HG02840 (cell line): Measurements from ENCODE around the gene GPAT3.
"Not testable (repeated sequence)": the region's sequence is repeated elsewhere in the genome, so short reads cannot be mapped to it uniquely, and the experiment has no call there.

Source experiments
- ATAC-seq: cut with Tn5 transposase; IDR thresholded peaks from one replicate; pipeline ENCODE4 v1.9.1; 2021; ENCODE audit warnings: mild to moderate bottlenecking, moderate library complexity, moderate number of reproducible peaks; ENCODE audit not compliant: unreplicated experiment, low FRiP score

GPAT3 gene

GRCh38 chr4:83591056-83591455 is 55.1 kb downstream of the GPAT3 start:
- ATAC-seq, result no peak

DNA sequence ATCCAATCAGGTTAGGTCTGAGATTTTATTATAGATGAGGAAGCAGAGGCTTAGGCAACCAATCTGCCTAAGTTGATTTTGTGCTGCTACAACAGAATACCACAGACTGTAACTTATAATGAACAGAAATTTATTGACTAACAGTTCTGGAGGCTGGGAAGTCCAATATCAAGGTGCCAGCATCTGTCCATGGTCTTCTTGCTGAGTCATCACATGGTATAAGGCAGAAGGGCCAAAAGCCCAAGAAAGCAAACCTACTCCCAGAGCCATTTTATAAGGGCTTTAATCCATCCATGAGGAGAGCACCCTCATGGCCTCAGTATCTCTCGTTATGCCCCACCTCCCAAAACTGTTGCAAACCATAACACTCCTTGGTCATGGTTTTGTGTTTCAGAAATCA is 55.8 kb downstream of the GPAT3 start:
- no peak for ATAC-seq

GRCh38 chr4:83599183-83599582 is 63.3 kb downstream of the GPAT3 start:
- no peak for ATAC-seq

GRCh38 chr4:83603129-83603528 is 67.2 kb downstream of the GPAT3 start:
- ATAC-seq, result no peak

GRCh38 chr4:83604321-83604720 is 68.4 kb downstream of the GPAT3 start:
- no peak for ATAC-seq

DNA sequence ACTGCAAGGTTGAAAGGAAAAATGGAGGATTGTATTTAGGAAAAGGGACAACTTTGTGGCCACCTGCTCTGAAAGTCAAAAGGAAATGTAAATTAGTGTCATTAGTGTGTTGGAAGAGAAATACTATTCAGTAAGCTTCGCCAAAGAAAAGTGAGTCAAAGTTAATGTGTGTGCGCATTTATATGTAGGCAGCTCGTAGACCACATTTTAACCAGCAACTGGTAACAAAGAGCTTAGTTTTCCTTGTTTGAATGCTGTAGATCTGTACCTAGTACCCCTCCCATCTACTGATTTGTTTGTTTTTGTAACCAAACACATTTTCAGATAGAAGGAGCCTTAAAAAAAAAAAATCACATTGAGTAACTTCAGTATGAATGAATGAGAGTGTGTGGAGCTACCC is 69.3 kb downstream of the GPAT3 start:
- ATAC-seq, result no peak

GRCh38 chr4:83605744-83606172 is 69.8 kb downstream of the GPAT3 start:
- ATAC-seq, result no peak

DNA sequence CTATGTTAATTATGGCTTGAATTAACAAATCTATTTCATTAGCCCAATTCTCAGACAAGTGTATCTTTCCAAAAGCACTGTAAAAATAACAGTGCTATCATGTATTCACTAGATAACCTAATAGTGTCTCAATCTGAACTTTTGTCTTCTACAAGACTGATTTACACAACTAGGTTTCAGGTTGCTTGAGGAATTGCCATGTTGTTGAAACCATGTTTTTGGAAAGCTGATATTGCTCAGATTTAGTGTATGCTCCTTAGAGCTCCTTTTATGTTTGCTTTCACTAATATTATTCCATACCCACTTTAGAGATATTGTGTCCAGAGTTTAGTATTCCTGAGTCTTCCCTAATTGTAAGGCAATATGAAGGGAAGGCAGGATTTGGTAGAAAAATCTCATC is 70.6 kb downstream of the GPAT3 start:
- no peak for ATAC-seq

DNA sequence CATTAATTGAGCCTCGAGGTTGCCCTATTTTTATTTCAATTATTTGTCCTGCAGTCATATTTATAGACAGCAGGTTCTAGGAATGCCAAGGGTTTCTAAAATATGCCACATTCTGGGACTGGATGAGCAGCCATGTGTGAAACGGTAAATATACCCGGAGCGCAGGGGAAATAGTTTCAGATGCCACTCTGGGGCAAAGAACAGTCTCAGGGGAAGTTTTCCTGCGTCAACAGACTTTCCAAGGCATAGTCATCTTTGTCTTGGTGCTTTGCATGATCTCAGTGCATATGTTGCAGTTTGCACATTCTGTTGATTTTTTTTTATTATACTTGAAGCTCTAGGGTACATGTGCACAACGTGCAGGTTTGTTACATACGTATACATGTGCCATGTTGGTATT is 71.0 kb downstream of the GPAT3 start:
- no peak for ATAC-seq

GRCh38 chr4:83609365-83609764 is 73.5 kb downstream of the GPAT3 start:
- no peak for ATAC-seq

GRCh38 chr4:83610729-83611128 is 74.8 kb downstream of the GPAT3 start:
- ATAC-seq, result no peak

DNA sequence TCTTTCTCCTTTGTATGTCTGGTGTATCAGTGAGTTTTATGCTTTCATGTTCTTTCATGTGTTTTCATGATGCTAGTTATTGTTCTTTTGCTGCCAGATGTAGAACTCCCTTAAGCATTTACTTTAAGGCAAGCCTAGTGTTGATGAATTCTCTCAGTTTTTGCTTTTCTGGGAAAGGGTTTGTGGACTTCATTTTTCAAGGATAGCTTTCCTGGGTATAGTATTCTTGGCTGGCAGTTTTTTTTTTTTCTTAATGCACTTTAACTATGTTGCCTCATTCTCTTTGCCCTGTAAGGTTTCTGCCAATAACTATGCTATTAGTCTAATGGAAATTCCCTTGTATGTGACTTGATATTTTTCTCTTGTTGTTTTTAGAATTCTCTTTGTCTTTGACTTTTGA is 77.1 kb downstream of the GPAT3 start:
- ATAC-seq, result no peak

- no peak for ATAC-seq
Observed at GRCh38 chr4:83613994-83614393, 78.1 kb downstream of the GPAT3 start.

DNA sequence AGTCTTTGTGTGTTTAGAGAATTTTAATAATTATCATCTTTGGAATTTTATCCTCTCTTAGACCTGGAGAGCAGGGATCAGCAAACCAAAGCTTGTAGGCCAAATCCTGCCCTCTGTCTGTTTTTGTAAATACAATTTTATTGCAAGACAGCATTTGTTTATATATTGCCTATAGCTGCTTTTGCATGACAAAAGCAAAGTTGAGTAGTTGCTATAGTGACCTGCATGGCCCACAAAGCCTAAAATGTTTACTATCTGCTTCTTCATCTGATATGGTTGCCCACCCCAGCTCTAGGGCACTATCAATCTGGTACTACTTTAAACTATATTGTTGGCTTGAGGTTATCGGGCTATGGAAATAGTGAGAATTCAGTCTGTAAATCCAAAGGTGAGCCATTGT is 80.3 kb downstream of the GPAT3 start:
- ATAC-seq, result no peak

GRCh38 chr4:83617371-83618035 is 81.6 kb downstream of the GPAT3 start:
- no peak for ATAC-seq

- ATAC-seq, result no peak
Observed at GRCh38 chr4:83618431-83618830, 82.5 kb downstream of the GPAT3 start.

DNA sequence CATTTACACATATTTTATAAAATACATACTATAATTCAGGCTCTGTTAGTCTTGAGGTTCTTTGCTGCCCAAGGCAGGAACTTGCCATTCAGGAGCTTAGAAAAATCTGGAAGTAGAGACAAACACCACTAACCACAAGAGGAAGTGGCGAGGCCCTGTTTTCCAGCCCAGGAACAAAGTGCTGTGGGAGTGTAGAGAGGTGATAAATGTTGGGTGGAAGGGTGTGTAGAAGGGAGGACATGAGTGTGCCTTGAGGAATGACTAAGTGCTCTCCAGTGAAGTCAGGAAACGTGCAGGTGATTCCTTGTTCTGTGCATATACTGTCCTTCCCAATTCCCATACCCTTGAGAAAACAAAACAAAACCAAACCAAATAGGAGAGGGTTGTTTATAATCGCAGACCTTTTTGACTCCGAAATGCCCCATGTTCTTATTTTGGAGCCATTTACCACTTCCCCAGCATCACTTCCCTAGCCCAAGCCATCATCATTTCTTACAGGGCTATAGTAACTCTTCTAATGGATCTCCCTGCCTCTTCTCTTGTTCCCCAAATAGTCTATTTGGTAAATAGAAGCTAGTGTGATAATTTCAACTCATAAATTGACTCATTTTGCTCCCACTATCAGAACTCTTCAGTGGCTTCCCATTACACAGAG is 83.2 kb downstream of the GPAT3 start:
- ATAC-seq, result no peak

- not testable (repeated sequence) for ATAC-seq
Observed at GRCh38 chr4:83622127-83622526, 86.2 kb downstream of the GPAT3 start.

GRCh38 chr4:83625821-83626220 is 89.9 kb downstream of the GPAT3 start:
- ATAC-seq, result no peak

DNA sequence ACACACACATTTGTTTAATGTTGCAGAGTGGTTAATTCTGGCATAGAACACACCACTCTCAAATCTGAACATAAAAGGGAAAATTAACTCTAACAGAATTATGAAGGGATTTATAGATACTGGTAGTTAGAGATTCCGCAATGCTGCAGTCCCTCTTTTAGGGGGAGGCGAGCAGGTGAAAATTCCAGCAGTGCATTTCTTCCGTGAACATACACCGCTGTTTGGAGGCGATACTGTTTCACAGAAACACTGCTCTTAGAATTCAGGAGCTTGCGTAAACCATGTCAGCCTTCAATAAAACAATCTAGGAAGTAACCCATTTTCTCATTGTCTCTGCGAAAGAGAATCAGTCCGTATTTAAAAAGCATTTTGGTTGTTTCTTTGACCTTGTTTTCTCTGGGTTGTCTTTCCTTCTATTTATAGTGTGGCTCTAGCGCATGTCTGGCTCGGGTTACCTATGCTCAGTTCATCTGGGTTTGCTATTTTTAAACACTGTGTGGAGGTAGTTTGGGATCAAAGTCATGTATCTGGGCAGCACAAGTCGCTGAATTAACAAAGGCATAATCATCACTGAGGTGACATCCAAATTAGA is 90.4 kb downstream of the GPAT3 start:
- ATAC-seq, result no peak

- no peak for ATAC-seq
Observed at GRCh38 chr4:83629945-83630721, 94.2 kb downstream of the GPAT3 start.
